GM12874 (cell line): Measurements from ENCODE around the gene CAMKK2.

Experiments used
- CTCF ChIP-seq: IDR thresholded peaks from 2 replicates; pipeline ENCODE4 v1.5.1; 2011; ENCODE audit warnings: low read depth, mild to moderate bottlenecking, control low read depth, low read length, moderate library complexity; ENCODE audit not compliant: insufficient read depth

The CAMKK2 gene

GRCh38 chr12:121217761-121218160 lies 78.7 kb downstream of the CAMKK2 start:
- no peak for TF ChIP-seq CTCF

GRCh38 chr12:121217063-121217462 lies 79.4 kb downstream of the CAMKK2 start:
- TF ChIP-seq CTCF = no peak

GRCh38 chr12:121216102-121216501 lies 80.4 kb downstream of the CAMKK2 start:
- TF ChIP-seq CTCF = no peak

GRCh38 chr12:121214855-121215745 lies 81.4 kb downstream of the CAMKK2 start:
- TF ChIP-seq CTCF = no peak

GRCh38 chr12:121214166-121214777 lies 82.2 kb downstream of the CAMKK2 start:
- no peak for TF ChIP-seq CTCF

GRCh38 chr12:121212875-121213274 lies 83.6 kb downstream of the CAMKK2 start:
- TF ChIP-seq CTCF = no peak

- TF ChIP-seq CTCF = peak; percentile 49
These were observed 86.6 kb downstream of the CAMKK2 start, which contains the start of gene P2RX4 for GRCh38 chr12:121209624-121210572. Gene P2RX4 (plus strand): TSS chr12:121210129. CDS start chr12:121210165, 36 bp downstream.
